ENCODE measurements around the gene MRPS18A.

The MRPS18A gene

DNA sequence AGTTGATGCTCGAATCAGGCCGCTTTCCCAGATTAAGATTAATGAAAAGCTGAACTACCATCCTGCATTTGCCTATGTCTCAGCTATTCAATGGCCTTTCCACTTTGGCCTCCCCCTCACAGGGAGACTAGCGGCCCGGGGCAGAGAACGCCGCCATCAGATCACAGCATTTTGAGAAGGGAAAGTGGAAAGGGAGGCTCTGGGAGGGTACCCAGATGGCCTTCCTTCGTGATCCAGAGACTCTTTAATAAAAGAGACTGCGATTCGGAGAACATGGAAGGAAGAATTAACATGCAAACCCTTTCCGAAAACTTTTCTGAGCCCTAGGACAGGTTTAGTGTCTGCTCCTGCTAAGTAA is 533 bp downstream of the MRPS18A start:
- H3K9me3 Mint-ChIP-seq, result no peaks in the 10 kb centered on the region
- no peaks in the 10 kb centered on the region for H3K27me3 Mint-ChIP-seq
- peak overlapping the region; percentile 96 for H3K4me3 Mint-ChIP-seq
- H3K36me3 Mint-ChIP-seq, result no peaks in the 10 kb centered on the region
- H3K4me1 Mint-ChIP-seq, result peaks cover 52% of the 10 kb centered on the region
- peak overlapping the region; percentile 57 for H3K27ac Mint-ChIP-seq

- Mint-ChIP-seq H3K36me3 (peaks cover 3% of the 10 kb centered on the region), H3K4me3 (peak overlapping the region; percentile 61), H3K9me3 (no peaks in the 10 kb centered on the region), H3K27ac (peak overlapping the region; percentile 85), H3K4me1 (peaks cover 57% of the 10 kb centered on the region), H3K27me3 (no peaks in the 10 kb centered on the region)
Observed at GRCh38 chr6:43683708-43684455, 3.7 kb downstream of the MRPS18A start.

DNA sequence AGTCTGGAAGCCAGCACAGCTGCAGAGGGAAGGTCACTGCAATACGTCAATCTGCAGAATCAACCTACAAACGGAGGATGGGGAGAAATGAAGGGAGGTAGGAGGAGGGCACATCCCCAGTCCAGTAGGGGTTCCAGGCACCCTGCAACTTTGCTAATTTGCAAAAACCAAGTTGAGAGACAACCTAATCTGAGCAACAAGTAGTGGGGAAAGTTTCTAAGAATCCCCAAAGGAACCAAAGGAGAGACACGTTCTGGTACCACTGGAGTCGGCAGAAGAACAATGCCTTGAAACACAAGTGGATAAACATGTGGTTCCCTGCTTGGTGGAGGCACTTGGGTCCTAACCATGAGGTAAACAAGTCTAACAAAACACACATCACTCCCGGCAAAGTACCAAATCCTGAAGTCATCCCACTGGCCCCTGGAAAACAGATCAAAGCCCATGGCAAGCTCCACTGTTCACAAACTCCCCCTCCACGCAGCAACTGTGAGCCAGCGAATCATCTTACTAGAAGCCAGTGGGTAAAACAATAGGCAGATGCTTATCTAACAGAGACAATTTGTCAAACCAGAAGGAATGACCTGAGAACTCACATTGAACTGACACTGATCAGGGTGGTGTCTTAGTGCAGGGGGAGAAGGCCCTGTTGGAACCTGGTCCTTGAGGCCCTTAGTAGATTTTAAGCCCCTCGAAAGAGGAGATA is 4.7 kb downstream of the MRPS18A start:
- peak overlapping the region; percentile 9 for H3K27ac Mint-ChIP-seq
- H3K36me3 Mint-ChIP-seq, result peaks cover 3% of the 10 kb centered on the region
- H3K4me1 Mint-ChIP-seq, result peaks cover 51% of the 10 kb centered on the region
- no peaks in the 10 kb centered on the region for H3K27me3 Mint-ChIP-seq
- H3K4me3 Mint-ChIP-seq, result no peak overlapping the region
- H3K9me3 Mint-ChIP-seq, result no peaks in the 10 kb centered on the region

DNA sequence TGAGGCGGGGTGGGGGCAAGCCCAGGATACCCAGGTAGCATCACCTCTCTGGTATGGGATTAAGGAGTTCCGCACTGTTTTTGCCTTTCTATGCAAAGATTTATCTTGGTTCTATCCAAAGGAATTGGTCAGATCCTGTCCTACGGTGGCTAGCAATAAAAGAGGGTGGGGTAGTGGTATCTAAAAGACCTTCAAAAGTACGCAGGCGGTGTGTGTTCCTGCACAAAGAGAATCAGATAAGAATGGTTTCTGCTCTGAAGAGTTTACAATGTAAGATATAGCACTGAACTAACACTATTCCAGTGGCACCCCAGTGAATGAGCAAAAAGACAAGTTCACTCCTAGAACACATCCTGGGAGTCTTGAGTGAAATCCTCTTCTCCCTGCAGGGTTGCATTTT is 6.3 kb downstream of the MRPS18A start:
- Mint-ChIP-seq H3K9me3 (no peaks in the 10 kb centered on the region), H3K4me3 (no peak overlapping the region), H3K27me3 (no peaks in the 10 kb centered on the region), H3K4me1 (peaks cover 41% of the 10 kb centered on the region), H3K27ac (no peak overlapping the region), H3K36me3 (peaks cover 3% of the 10 kb centered on the region)

- Mint-ChIP-seq H3K4me3 (no peak overlapping the region), H3K27me3 (no peaks in the 10 kb centered on the region)
Observed at GRCh38 chr6:43680308-43681200, 7.0 kb downstream of the MRPS18A start.

GRCh38 chr6:43679057-43679456 is 8.5 kb downstream of the MRPS18A start:
- Mint-ChIP-seq H3K27ac (peak overlapping the region; percentile 4), H3K4me1 (peaks cover 21% of the 10 kb centered on the region), H3K4me3 (no peak overlapping the region), H3K9me3 (no peaks in the 10 kb centered on the region), H3K27me3 (no peaks in the 10 kb centered on the region), H3K36me3 (peaks cover 4% of the 10 kb centered on the region)

More at GRCh38 chr6:43680308-43681200, 7.0 kb downstream of the MRPS18A start:
- Mint-ChIP-seq H3K36me3 (peaks cover 3% of the 10 kb centered on the region), H3K9me3 (no peaks in the 10 kb centered on the region), H3K27ac (no peak overlapping the region), H3K4me1 (peaks cover 36% of the 10 kb centered on the region)

DNA sequence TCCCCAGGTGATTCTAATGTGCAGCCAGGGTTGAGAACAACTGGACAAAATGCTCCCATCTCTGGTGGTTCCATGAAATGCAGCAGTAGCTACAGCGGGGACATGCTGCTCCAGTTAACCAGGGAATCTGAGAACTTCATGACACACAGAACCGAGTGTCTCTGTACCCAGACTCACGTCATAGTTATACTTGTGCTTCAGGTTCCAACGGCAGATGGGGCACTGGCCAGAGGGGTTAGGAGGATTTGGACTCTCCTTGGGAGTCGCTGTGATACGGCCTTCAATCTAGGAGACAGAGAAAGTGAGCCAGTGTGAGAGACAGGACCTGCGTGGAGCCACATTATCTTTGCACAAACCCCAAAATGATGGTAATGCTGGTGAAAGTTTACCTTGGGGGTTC is 9.2 kb downstream of the MRPS18A start:
- Mint-ChIP-seq H3K27ac (no peak overlapping the region), H3K4me3 (no peak overlapping the region), H3K9me3 (no peaks in the 10 kb centered on the region), H3K27me3 (no peaks in the 10 kb centered on the region), H3K4me1 (peaks cover 16% of the 10 kb centered on the region), H3K36me3 (peaks cover 4% of the 10 kb centered on the region)

DNA sequence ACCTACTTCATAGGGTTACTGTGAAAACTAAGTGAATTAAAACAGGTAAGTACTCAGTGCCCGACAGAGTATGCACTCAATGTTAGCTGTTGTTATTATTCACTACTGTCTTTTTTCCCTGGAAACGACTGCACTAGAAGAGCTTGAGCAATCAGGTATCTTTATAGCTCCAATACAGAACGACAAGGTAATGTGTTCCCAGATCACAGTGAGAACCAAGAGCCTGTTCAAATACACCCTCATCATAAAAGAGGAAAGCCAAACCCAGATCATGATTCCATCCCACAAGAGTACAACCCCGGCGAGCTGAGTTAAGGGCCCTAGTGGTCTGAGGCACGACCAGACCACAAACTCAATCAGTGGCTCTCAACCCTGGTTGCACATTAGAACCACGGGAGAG is 9.8 kb downstream of the MRPS18A start:
- Mint-ChIP-seq H3K36me3 (peaks cover 4% of the 10 kb centered on the region), H3K4me3 (no peak overlapping the region), H3K4me1 (peaks cover 10% of the 10 kb centered on the region)

DNA sequence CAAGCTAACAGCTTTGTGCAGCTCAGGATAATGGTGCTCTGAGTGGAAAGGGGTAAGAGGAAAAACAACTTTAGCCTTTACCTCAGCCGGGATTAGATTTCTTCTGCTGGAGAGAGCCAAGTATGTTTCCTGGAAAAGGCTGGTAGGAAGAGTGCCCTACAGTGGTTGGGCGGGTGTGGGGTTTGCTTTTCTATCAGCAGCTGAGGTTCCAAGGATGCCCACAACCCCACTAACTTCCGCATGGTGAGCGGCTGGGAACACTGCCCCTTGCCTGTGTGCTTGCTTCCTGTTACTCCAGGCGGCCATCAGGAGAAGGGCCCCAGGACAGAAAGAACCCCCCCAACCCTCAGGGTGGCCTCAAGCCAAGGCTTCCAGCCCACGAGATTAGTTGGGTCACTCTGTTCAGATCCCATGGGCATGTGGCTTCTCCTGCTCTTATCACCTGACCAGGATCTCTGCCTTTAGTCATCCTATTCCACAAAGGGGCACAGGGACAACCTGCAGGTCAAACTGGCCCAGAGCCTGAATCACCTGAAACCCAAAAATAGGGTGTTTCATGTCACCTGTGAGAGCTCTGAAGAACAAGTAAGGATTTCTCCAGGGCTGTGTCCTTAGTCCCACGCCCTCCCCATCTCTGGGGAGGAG is 10.5 kb downstream of the MRPS18A start:
- Mint-ChIP-seq H3K9me3 (no peaks in the 10 kb centered on the region), H3K4me3 (no peak overlapping the region), H3K4me1 (peaks cover 5% of the 10 kb centered on the region), H3K27ac (no peak overlapping the region), H3K36me3 (peaks cover 4% of the 10 kb centered on the region), H3K27me3 (no peaks in the 10 kb centered on the region)

More for the DNA sequence above, 9.8 kb downstream of the MRPS18A start:
- peak overlapping the region; percentile 8 for H3K27ac Mint-ChIP-seq
- no peaks in the 10 kb centered on the region for H3K9me3 Mint-ChIP-seq
- H3K27me3 Mint-ChIP-seq, result no peaks in the 10 kb centered on the region

DNA sequence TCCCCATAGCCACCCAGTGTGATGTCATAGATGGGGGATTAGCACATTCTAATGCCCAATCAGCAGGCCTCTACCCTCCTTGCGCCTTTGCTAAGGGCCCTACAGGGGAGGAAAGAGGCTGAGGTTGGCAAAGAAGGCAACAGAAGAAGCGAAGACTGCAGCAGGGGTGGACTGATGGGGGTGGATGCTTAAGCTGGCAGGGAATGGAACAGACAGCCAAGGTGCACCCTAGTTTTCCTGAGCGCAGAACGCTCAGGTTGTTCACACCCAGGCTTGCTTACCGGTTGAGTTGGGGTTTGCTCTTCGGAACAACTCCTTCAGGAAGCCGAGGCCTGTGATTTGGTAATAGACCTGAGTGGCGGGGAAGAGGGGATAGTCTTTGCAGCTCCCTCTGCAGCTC is 12.7 kb downstream of the MRPS18A start:
- Mint-ChIP-seq H3K4me1 (no peaks in the 10 kb centered on the region), H3K27me3 (no peaks in the 10 kb centered on the region), H3K9me3 (no peaks in the 10 kb centered on the region), H3K27ac (no peak overlapping the region), H3K4me3 (no peak overlapping the region), H3K36me3 (peaks cover 2% of the 10 kb centered on the region)

DNA sequence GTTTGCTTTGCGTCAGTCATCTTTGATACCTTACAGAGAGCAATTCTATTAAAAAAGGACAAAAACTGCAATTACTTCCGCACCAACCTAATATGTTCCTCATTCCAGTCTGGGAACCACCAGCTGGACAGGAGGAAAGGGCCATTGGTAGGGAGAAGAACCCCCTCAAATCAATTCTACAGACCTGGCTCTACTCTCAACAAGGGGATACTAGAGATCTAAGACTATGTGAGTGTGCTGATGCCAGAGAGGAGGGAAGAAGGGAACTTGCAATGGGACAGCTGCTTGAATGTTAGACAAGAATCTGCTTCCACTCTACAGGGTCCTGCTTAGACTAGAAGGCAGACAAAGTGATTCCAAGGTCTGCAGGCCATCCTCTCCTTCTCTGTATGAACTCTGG is 13.3 kb downstream of the MRPS18A start:
- H3K27ac Mint-ChIP-seq, result no peak overlapping the region
- H3K4me3 Mint-ChIP-seq, result no peak overlapping the region
- H3K9me3 Mint-ChIP-seq, result no peaks in the 10 kb centered on the region
- H3K36me3 Mint-ChIP-seq, result peaks cover 2% of the 10 kb centered on the region
- no peaks in the 10 kb centered on the region for H3K27me3 Mint-ChIP-seq
- H3K4me1 Mint-ChIP-seq, result no peaks in the 10 kb centered on the region

DNA sequence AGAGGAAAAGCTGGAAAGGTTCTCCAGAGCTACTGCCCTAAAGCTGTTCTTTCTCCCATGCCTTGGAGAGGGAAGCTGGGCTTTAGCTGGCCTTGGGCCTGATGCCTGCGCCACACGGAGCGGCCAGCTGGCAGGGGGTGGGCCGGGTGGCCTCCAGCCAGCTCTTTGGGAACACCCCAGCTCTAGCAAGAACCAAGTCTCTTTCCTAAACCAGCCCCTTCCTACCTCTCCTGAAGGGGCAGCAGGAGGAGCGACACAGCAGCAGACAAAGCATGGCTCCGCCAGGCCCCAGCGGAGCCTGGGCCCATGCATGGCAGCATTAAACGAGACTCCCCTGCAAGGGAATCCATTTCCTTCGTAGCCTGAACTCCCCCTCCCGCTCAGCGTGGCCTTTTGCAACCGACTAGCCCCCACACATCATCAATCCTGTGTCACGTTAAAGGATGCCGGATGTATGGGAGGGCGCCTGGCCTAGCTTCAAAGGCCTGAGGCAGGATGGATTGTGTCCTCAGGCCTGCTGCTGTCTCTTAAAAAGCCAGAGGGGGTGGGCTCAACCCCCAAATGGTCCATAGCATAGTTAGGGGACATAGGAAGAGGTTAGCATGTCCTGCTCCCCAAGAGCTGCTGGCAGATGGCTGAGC is 14.0 kb downstream of the MRPS18A start:
- Mint-ChIP-seq H3K27ac (no peak overlapping the region), H3K9me3 (no peaks in the 10 kb centered on the region), H3K4me3 (no peak overlapping the region), H3K36me3 (peaks cover 2% of the 10 kb centered on the region), H3K27me3 (no peaks in the 10 kb centered on the region), H3K4me1 (no peaks in the 10 kb centered on the region)

DNA sequence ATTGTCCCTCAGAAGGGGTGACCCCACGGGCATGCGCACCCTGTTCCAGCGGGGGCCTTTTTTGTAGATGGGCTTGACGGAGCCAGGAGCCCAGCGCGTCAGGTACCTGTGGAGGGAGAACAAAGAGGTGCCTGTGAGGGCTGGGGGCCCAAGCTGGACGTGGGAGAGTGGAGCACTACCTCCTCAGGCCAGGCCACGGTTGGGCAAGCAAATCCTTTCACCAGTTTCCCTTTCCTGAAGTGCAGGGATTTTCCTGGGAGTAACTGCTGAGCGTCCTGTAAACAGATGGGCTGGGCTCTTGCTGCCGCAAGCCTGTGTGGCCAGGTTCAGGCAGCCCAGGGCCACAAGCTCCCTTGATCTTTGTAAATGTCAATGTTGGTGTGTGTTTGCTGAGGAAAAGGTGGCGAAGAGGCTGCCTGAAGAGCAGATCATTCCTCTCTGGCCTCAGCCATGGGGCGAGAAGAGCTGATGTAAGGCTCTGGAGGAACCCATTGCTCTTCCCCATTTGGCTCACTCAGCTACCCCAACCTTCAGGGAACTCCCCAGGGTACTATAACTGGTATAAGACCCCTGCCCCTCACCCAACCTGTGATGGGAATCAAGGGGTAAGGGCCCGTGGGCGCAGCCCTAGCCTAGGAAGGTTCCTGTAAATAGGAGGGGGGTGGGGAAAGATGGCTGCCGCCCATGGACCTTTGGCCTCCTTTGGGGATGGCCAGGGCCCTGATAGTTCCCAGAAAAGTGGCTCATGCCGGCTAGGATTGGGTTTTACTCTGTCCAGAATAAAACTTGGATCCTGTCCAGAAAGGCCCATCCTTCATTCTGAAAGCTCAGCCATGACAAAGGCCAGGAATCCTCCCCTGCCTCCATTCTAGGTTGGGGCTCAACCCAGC is 15.5 kb downstream of the MRPS18A start:
- Mint-ChIP-seq H3K4me1 (peaks cover 13% of the 10 kb centered on the region), H3K4me3 (no peak overlapping the region), H3K27me3 (no peaks in the 10 kb centered on the region), H3K9me3 (no peaks in the 10 kb centered on the region), H3K27ac (no peak overlapping the region), H3K36me3 (peaks cover 2% of the 10 kb centered on the region)

Data from activated naive CD4-positive, alpha-beta T cell treated with anti-CD3 and anti-CD28 coated beads, Interleukin-2, amount 50 U/mL, for 24 hours (primary cell).